H9 (cell line): ENCODE results near the gene PTPN11. TPM values are rescaled to one million over a fixed set of nuclear protein-coding genes. Genes with fewer than 3 reads are reported as not detected.

Experiments used
- DNase-seq: peaks from one replicate; pipeline ENCODE4 v3.0.0-alpha.2; 2017
- H2AFZ ChIP-seq: one replicate; pipeline ENCODE4 v1.6.1; 2013; ENCODE audit warnings: mild to moderate bottlenecking, low read length, control low read depth, moderate library complexity
- H2AK5ac ChIP-seq: 2 replicates; pipeline ENCODE4 v1.6.1; 2013; ENCODE audit warnings: low read length, control low read depth, mixed read lengths; ENCODE audit not compliant: insufficient read length
- H2BK120ac ChIP-seq: one replicate; pipeline ENCODE4 v1.6.1; 2013; ENCODE audit warnings: low read depth, mild to moderate bottlenecking, low read length, control low read depth, inconsistent platforms; ENCODE audit not compliant: poor library complexity, severe bottlenecking
- H2BK12ac ChIP-seq: 2 replicates; pipeline ENCODE4 v1.6.1; 2013; ENCODE audit warnings: low read length, control low read depth, mixed read lengths, low read depth; ENCODE audit not compliant: insufficient read length
- H2BK15ac ChIP-seq: 2 replicates; pipeline ENCODE4 v1.6.1; 2013; ENCODE audit warnings: low read depth, low read length, control low read depth
- H2BK20ac ChIP-seq: one replicate; pipeline ENCODE4 v1.6.1; 2013; ENCODE audit warnings: low read depth, mild to moderate bottlenecking, low read length, control low read depth, inconsistent platforms; ENCODE audit not compliant: poor library complexity, severe bottlenecking
- H2BK5ac ChIP-seq: 2 replicates; pipeline ENCODE4 v1.6.1; 2013; ENCODE audit warnings: low read length, control low read depth, mixed read lengths; ENCODE audit not compliant: insufficient read length
- H3K14ac ChIP-seq: 2 replicates; pipeline ENCODE4 v1.6.1; 2013; ENCODE audit warnings: low read length, control low read depth; ENCODE audit not compliant: insufficient read depth
- H3K18ac ChIP-seq: 2 replicates; pipeline ENCODE4 v1.6.1; 2013; ENCODE audit warnings: low read depth, mild to moderate bottlenecking, mixed read lengths, low read length, control low read depth; ENCODE audit not compliant: insufficient read length
- H3K23ac ChIP-seq: 2 replicates; pipeline ENCODE4 v1.6.1; 2013; ENCODE audit warnings: low read length, control low read depth, mixed read lengths, low read depth; ENCODE audit not compliant: insufficient read length
- H3K23me2 ChIP-seq: 2 replicates; pipeline ENCODE4 v1.6.1; 2013; ENCODE audit warnings: low read depth, mild to moderate bottlenecking, mixed read lengths, low read length, control low read depth; ENCODE audit not compliant: insufficient read length, poor library complexity, severe bottlenecking
- H3K27ac ChIP-seq: 2 replicates; pipeline ENCODE4 v1.5.1; 2013; ENCODE audit warnings: low read length, control low read depth, mixed read lengths, low read depth; ENCODE audit not compliant: insufficient read length
- H3K27me3 ChIP-seq: 2 replicates; pipeline ENCODE4 v1.6.1; 2013; ENCODE audit warnings: low read length, control low read depth, inconsistent platforms; ENCODE audit not compliant: insufficient read depth
- H3K4ac ChIP-seq: 2 replicates; pipeline ENCODE4 v1.6.1; 2013; ENCODE audit warnings: low read depth, mild to moderate bottlenecking, control low read depth, inconsistent platforms, low read length, moderate library complexity
- H3K4me1 ChIP-seq: 2 replicates; pipeline ENCODE4 v1.6.1; 2013; ENCODE audit warnings: low read length, control low read depth, inconsistent platforms; ENCODE audit not compliant: insufficient read depth
- H3K4me2 ChIP-seq: 2 replicates; pipeline ENCODE4 v1.6.1; 2013; ENCODE audit warnings: low read length, control low read depth, mixed read lengths; ENCODE audit not compliant: insufficient read length, insufficient read depth
- H3K56ac ChIP-seq: 2 replicates; pipeline ENCODE4 v1.6.1; 2013; ENCODE audit warnings: low read depth, mild to moderate bottlenecking, mixed read lengths, low read length, control low read depth; ENCODE audit not compliant: insufficient read length
- H3K79me1 ChIP-seq: 2 replicates; pipeline ENCODE4 v1.6.1; 2013; ENCODE audit warnings: low read depth, mild to moderate bottlenecking, moderate library complexity, low read length, control low read depth, inconsistent platforms; ENCODE audit not compliant: insufficient read depth, poor library complexity, severe bottlenecking
- H3K79me2 ChIP-seq: 2 replicates; pipeline ENCODE4 v1.6.1; 2013; ENCODE audit warnings: low read length, control low read depth, inconsistent platforms; ENCODE audit not compliant: insufficient read depth
- H3K9ac ChIP-seq: 2 replicates; pipeline ENCODE4 v1.6.1; 2013; ENCODE audit warnings: low read length, control low read depth, mixed read lengths; ENCODE audit not compliant: insufficient read length; ENCODE audit errors: extremely low read depth
- H3K9me3 ChIP-seq: one replicate; pipeline ENCODE4 v1.6.1; 2013; ENCODE audit warnings: low read depth, low read length, inconsistent platforms; ENCODE audit not compliant: control insufficient read depth
- H3T11ph ChIP-seq: one replicate; pipeline ENCODE4 v1.6.1; 2013; ENCODE audit warnings: mild to moderate bottlenecking, low read length, control low read depth, inconsistent platforms
- H4K20me1 ChIP-seq: one replicate; pipeline ENCODE4 v1.6.1; 2013; ENCODE audit not compliant: control insufficient read depth, insufficient read length, insufficient read depth
- H4K5ac ChIP-seq: 2 replicates; pipeline ENCODE4 v1.6.1; 2013; ENCODE audit warnings: low read depth, mild to moderate bottlenecking, mixed read lengths, low read length, control low read depth; ENCODE audit not compliant: insufficient read length
- H4K8ac ChIP-seq: replicated peaks from 2 replicates; pipeline ENCODE4 v1.6.1; 2013; ENCODE audit warnings: low read length, control low read depth, mixed read lengths, low read depth; ENCODE audit not compliant: insufficient read length
- H4K91ac ChIP-seq: 2 replicates; pipeline ENCODE4 v1.6.1; 2013; ENCODE audit warnings: low read depth, mild to moderate bottlenecking, moderate library complexity, mixed read lengths, low read length, control low read depth; ENCODE audit not compliant: insufficient read length
- H3K27ac Mint-ChIP-seq, 3 experiments: 2 replicates in 2 of 3; 3 replicates in 1 of 3; pipeline ENCODE4 v1.8.0; 2020 to 2021; ENCODE audit warnings: mixed read lengths in 3 of 3, mild to moderate bottlenecking in 1 of 3, moderate library complexity in 1 of 3
- H3K27me3 Mint-ChIP-seq: 2 replicates; pipeline ENCODE4 v1.8.0; 2021; ENCODE audit warnings: low read depth, mild to moderate bottlenecking, moderate library complexity, mixed read lengths
- H3K36me3 Mint-ChIP-seq, 3 experiments: 2 replicates in 2 of 3; 3 replicates in 1 of 3; pipeline ENCODE4 v1.8.0; 2020 to 2021; ENCODE audit warnings: low read depth in 3 of 3, mixed read lengths in 3 of 3; ENCODE audit not compliant: insufficient read depth in 1 of 3
- H3K4me1 Mint-ChIP-seq, 2 experiments: 2 replicates each; pipeline ENCODE4 v1.8.0; 2020; ENCODE audit warnings: mixed read lengths in 2 of 2
- H3K4me3 Mint-ChIP-seq, 2 experiments: 2 replicates in 1 of 2; 3 replicates in 1 of 2; pipeline ENCODE4 v1.8.0; 2020 to 2021; ENCODE audit warnings: mild to moderate bottlenecking in 2 of 2, mixed read lengths in 2 of 2, moderate library complexity in 1 of 2
- H3K9me3 Mint-ChIP-seq, 2 experiments: 2 replicates in 1 of 2; 3 replicates in 1 of 2; pipeline ENCODE4 v1.8.0; 2020; ENCODE audit warnings: mild to moderate bottlenecking in 2 of 2, mixed read lengths in 2 of 2, moderate library complexity in 1 of 2
- total RNA-seq: library from RNA; stranded (reverse); gene quantifications from 2 replicates; pipeline ENCODE4 v1.2.1, GENCODE V29; 2021
- TF ChIP-seq, protein P1 (sequence below): fragments of 200-600 bp; sonication (generic); conservative IDR thresholded peaks from 3 replicates; pipeline ENCODE4 v1.8.0; 2021; ENCODE audit warnings: antibody characterized with exemption, mild to moderate bottlenecking

The PTPN11 gene
- total RNA-seq, 1 experiment from 2014 or later = 112 TPM

DNA sequence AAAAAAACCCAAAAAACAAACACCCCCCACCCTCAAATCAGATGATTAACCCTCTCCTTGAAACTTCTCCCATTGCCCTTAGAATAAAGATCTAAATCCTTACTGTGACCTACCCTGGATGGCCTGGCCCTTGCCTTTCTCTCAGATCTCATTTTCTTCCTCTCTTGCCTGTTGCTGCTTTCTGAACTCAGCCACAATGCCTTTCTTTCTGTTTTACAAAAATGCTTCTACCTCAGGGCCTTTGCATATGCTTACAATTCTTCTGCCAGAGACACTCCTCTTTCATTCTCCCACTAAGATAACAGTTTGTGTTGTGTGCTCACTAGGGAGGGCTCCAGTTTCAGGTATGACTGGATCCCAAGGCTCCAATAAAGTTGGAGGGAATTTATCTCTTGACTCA, 108.3 kb downstream of the PTPN11 start:
- no peak overlapping the region for H4K8ac ChIP-seq
- no peak overlapping the region for H2BK120ac ChIP-seq
- H2BK20ac ChIP-seq = no peak overlapping the region
- no peaks in the 10 kb centered on the region for H3K9me3 ChIP-seq
- H4K91ac ChIP-seq = no peak overlapping the region
- no peaks in the 10 kb centered on the region for H3K23me2 ChIP-seq
- H3K79me1 ChIP-seq = no peaks in the 10 kb centered on the region
- no peaks in the 10 kb centered on the region for H3K36me3 Mint-ChIP-seq
- H3K27ac ChIP-seq = no peak overlapping the region
- H3K4me1 ChIP-seq = no peaks in the 10 kb centered on the region
- no peak overlapping the region for H3T11ph ChIP-seq
- no peak overlapping the region for H3K23ac ChIP-seq
- H3K79me2 ChIP-seq = no peaks in the 10 kb centered on the region
- H2BK5ac ChIP-seq = no peak overlapping the region
- H3K14ac ChIP-seq = no peak overlapping the region
- H3K56ac ChIP-seq = no peak overlapping the region
- no peak overlapping the region for H2BK15ac ChIP-seq
- H3K4me1 Mint-ChIP-seq = no peaks in the 10 kb centered on the region
- H3K9me3 Mint-ChIP-seq = no peaks in the 10 kb centered on the region; a peak in 1 of 5 replicates
- TF ChIP-seq, protein P1, sequence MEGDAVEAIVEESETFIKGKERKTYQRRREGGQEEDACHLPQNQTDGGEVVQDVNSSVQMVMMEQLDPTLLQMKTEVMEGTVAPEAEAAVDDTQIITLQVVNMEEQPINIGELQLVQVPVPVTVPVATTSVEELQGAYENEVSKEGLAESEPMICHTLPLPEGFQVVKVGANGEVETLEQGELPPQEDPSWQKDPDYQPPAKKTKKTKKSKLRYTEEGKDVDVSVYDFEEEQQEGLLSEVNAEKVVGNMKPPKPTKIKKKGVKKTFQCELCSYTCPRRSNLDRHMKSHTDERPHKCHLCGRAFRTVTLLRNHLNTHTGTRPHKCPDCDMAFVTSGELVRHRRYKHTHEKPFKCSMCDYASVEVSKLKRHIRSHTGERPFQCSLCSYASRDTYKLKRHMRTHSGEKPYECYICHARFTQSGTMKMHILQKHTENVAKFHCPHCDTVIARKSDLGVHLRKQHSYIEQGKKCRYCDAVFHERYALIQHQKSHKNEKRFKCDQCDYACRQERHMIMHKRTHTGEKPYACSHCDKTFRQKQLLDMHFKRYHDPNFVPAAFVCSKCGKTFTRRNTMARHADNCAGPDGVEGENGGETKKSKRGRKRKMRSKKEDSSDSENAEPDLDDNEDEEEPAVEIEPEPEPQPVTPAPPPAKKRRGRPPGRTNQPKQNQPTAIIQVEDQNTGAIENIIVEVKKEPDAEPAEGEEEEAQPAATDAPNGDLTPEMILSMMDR = no peak
- H2AFZ ChIP-seq = no peak overlapping the region
- H3K4me3 Mint-ChIP-seq = no peak overlapping the region
- no peaks in the 10 kb centered on the region for H3K27me3 Mint-ChIP-seq
- H4K20me1 ChIP-seq = no peaks in the 10 kb centered on the region
- H4K5ac ChIP-seq = no peak overlapping the region
- no peak overlapping the region for H2AK5ac ChIP-seq
- no peak overlapping the region for H3K18ac ChIP-seq
- no peak overlapping the region for H3K9ac ChIP-seq
- H3K27ac Mint-ChIP-seq = no peak overlapping the region
- H2BK12ac ChIP-seq = no peak overlapping the region
- H3K4me2 ChIP-seq = no peak overlapping the region
- H3K4ac ChIP-seq = no peak overlapping the region
- DNase-seq = no peak
- H3K27me3 ChIP-seq = no peaks in the 10 kb centered on the region; the same call in 1 of the 2 replicates
